NOMO-1 treated with DMSO at 0.1 percent for 48 hours (cell line): ENCODE results near the gene TSPEAR.
"Not testable (repeated sequence)": the region's sequence is repeated elsewhere in the genome, so short reads cannot be mapped to it uniquely, and the experiment has no call there.

Experiments
- DNase-seq: peaks from one replicate; lab custom pipeline; 2025; ENCODE audit not compliant: unreplicated experiment; lab: John Stamatoyannopoulos, UW

TSPEAR gene

GRCh38 chr21:44612669-44613229, 98.6 kb downstream of the TSPEAR start:
- DNase-seq = no peak

GRCh38 chr21:44612029-44612486, 99.3 kb downstream of the TSPEAR start, which contains the start of gene KRTAP10-8:
Gene KRTAP10-8, plus strand, starts transcription at chr21:44612079. Its CDS starts 22 bp downstream, at chr21:44612101.
- DNase-seq = no peak

DNA sequence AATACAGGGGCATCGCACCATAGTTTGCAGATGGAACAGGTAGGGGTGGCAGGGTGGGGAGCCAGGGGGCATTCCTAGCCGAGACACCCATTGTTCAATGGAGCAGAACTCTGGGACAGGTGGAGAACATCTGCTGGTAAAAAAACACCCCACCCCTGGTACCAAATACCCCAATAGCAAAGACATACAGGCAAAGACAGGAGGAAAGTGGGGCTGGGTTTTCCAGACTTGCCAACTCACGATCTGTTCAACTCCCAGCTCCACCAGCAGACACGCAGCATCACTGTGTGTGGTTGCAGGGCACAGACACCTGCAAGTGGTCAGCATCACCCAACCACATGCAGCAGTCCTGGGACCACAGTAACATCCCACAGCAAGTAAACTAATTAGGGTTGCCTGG, 99.8 kb downstream of the TSPEAR start:
- DNase-seq = no peak

GRCh38 chr21:44610157-44610843, 101.1 kb downstream of the TSPEAR start:
- not testable (repeated sequence) for DNase-seq

GRCh38 chr21:44609193-44609592, 102.2 kb downstream of the TSPEAR start:
- DNase-seq = no peak

- no peak for DNase-seq
These were observed 104.9 kb downstream of the TSPEAR start for GRCh38 chr21:44606495-44606894.

DNA sequence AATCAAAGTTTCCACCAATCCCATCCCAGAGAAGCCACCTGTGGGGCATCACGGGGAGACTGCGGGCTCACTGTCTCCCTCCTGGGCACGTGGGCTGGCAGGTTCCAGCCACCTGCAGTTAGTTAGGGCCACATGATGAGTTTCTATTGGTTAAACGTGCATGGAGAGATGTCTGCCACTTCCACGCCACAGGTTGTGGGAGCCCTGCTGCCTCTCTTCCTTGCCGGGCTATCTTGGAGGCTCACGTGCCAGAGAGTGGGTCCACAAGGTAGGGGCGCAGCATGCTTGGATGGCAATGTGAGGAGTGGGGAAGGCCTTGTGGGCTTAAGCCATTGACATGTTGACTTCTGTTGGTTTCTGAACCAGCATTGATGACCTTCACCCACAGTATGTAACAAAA, 107.5 kb downstream of the TSPEAR start:
- no peak for DNase-seq

- no peak for DNase-seq
These were observed 108.1 kb downstream of the TSPEAR start for GRCh38 chr21:44603109-44603875.

DNA sequence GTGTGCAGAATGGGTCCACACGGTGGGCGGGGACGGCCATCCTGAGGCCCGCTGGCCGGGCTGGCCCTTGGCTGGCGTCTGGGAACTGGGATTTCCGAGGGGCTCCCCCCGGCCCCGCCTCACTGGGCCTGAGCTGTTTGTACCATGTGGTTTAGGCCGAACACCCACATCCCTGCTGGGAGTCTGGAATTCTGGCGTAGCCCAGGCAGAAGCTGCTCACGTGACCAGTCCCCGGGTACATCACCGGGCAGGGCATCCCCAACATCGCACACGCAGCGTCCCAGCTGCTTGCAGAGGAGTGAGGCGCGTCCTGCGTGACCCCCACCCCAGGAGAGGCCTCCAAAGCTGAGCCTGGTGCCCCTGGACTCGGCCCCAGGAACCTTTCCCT, 108.9 kb downstream of the TSPEAR start:
- DNase-seq = no peak

DNA sequence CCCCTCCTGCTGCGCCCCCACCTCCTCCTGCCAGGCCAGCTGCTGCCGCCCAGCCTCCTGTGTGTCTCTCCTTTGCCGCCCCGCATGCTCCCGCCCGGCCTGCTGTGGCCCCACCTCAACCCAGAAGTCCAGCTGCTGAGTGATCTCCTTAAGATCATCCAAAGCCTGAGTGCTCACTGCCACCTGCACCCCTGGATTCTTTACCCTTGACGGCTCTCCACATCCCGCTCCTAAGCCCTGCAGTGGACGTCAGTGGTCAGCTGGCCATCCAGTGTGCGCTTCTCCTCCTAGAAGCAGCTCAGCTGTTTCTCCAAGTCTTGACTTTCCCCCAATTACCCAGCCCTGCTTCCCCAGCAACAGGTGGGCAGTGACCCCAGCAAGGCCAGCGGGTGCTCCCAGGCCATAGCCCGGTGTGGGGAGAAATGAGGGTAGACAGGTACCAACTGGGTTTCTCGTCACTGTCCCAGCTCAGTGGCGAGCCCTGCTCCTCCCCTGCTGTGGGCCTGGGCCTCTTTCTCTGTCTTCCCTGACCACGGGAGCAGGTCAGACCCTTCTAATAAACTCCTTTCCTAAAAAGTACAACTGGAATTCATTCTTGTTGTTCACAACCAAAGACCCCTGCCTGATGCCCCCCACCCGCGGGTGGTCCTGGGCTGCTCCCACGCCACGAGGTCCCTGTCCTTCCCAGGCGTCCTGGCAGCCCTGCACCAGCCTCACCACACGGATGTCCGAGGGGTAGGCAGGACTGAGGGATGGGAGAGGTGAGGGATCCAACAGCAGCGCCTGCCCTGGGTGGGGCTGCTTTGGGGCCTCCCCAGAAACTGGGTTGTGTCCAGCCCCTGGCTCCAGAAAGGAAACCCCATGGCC, 109.5 kb downstream of the TSPEAR start:
- no peak for DNase-seq

- not testable (repeated sequence) for DNase-seq
These were observed 110.3 kb downstream of the TSPEAR start for GRCh38 chr21:44601091-44601490.

DNA sequence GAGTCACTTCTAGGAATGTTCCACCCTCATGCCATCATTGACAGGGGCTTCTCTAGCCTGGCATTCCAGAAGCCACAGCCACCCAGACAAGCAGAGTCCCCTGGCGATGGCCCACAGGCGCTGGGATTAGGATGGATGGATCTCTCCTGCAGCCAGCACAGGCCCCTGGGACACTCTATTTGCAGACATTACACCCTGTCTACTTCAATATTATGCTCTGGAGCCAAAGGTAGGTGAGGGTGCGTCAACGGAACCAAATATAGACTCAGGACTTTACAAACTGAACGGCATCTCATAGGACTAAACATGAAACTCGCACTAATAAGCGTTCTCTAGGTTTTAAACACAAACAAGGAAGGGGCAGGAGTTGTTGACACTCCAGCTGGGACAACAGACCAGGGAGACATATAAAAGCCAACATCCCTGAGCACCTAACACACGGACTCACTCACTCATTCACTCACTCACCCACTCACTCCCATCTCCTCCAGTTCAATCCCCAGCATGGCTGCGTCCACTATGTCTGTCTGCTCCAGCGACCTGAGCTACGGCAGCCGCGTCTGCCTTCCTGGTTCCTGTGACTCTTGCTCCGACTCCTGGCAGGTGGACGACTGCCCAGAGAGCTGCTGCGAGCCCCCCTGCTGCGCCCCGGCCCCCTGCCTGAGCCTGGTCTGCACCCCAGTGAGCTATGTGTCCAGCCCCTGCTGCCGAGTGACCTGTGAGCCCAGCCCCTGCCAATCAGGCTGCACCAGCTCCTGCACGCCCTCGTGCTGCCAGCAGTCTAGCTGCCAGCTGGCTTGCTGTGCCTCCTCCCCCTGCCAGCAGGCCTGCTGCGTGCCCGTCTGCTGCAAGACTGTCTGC, 111.0 kb downstream of the TSPEAR start, which contains the start of gene KRTAP10-7:
KRTAP10-7 (plus strand) TSS at position 480 of the 861 bp plus-strand sequence; CDS start at position 505, 25 bp downstream.
- not testable (repeated sequence) for DNase-seq

DNA sequence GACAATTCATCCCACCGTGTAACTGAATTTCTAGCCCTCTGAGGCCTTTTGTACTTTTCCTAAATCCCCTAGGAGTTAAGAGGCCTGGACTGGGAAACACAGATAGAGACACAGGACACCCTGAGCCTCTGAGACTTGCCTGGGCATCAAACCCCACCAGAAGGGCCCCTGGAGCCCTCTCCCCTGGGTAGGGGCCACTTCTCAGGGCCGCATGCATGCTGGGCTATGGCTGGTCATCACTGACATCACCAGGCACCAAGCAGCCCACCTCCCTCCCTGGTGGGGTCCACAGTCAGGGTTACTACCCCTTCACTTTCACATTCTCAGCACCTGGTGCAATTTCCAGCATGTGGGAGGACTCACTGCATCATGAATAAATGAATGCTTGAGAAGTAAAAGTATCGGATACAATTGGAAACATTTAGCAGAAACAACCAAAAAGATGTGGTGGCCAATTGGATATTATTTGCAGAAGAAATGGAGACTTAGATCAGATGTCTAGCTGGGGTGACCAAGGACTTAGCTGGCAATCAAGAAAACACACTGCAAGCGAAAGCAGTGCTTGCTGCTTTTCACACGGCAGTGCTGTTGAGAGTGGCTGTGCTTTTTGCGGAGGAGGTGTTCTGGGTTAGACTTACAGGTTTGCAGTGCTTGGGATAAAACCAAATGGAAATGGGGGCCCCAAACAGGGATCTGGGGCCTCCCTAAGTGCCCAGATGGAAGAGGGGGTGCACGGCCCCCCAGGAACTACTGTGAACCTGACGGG, 111.9 kb downstream of the TSPEAR start:
- DNase-seq = no peak

DNA sequence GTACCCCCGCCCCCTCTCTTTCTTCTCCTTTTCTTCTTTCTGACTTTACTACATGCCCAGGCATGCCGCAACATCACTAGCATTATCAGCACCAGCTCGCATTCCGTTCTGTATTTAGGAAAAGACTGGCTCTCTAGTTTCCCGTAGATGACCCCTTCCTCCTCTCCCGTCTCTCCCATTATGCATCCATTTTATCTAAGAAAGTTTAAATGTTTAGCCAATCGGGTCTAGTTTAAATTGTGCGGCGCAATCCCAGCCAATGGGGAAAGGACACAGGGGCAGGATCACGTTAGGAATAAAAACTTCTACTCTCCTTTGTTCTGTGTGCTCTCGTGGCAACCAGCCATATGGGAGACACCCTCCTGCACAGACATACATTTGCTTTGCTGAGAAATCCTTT, 113.3 kb downstream of the TSPEAR start:
- DNase-seq = no peak

GRCh38 chr21:44596068-44596725, 115.2 kb downstream of the TSPEAR start:
- DNase-seq = no peak

DNA sequence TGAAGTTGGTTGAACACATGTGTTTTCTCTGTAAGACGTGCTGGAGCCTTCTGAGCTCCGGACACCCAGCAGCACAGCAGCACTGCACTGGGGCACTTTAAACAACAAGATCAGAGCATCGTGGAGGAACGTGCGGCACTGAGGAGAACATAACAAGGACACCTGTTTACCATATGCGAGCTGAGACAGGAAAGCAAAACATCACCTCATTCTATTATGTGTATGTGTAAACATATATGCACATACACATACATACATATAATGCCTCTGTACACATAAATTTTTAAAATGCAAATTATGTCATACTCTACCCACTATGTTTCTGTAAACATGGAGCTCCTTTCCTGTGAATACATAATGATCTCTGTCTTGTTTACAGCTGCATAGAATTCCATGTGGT, 115.8 kb downstream of the TSPEAR start:
- no peak for DNase-seq

GRCh38 chr21:44594406-44594916, 116.9 kb downstream of the TSPEAR start:
- no peak for DNase-seq

DNA sequence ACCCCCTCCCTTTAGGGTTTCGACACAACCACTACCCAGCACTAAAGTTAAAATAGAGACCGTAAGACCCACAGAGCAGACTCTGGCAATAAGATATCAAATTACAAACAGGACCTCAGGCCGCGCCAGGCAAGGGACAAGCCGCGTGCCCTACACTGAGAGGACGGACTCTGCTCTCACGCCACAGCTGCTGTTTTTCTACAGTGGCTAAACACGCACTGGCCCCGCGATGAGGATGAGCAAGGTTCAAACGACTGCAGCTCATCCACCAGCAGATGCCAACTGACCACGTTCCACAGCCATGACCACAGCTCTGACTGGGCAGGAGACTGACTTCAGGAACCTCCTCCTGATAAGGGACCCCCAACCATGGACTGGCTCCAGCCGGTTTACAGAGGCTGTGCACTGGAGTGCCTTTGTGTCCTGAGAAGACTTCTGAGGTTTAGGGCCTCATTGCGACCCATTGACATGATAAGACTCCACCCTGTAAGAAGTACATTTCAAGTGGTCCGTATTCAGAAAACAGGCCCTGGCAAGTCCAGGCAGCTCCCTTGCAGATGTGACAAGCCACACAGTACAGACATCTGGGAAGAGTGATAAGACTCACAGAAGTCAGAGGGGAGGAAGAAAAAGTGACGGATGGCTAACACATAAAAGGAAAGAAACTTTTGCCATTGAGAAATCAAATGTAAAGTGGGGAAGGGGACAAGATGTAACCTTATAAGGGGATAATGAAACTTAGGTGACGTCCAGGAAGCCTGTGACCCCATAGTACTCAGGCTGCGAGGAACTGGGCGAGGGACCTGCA, 117.6 kb downstream of the TSPEAR start:
- no peak for DNase-seq
